Lower leg skin (tissue), 4 donors: ENCODE measurements around the gene C10orf71. TPM values are rescaled to one million over a fixed set of nuclear protein-coding genes. Genes with fewer than 3 reads are reported as not detected.

ENCODE experiments used
- DNase-seq, 2 donors: peaks; one replicate each; pipeline ENCODE4 v3.0.0-alpha.2; 2019; ENCODE audit warnings: low spot score in 2 of 2
- H3K4me3 ChIP-seq: fragments of 200-600 bp; sonication (generic); 2 replicates; pipeline ENCODE4 v1.5.1; 2017; ENCODE audit warnings: mild to moderate bottlenecking, low read depth; ENCODE audit not compliant: poor library complexity, severe bottlenecking
- POLR2A ChIP-seq, 2 donors: fragments of 450-650 bp; IDR thresholded peaks; one replicate each; pipeline ENCODE4 v1.6.1; 2016 to 2017; ENCODE audit warnings: antibody characterized with exemption in 2 of 2, mild to moderate bottlenecking in 1 of 2, moderate library complexity in 1 of 2
- WGBS, 2 donors: methylation state at CpG; one replicate each; pipeline ENCODE4 v1.1.5; 2018; 5-methylcytosine and 5-hydroxymethylcytosine counted together
- intact Hi-C: fragments of 100-400 bp; cut with DNase I; formaldehyde crosslinking; loops from one replicate; pipeline ENCODE4 v1.15.0; 2023; ENCODE audit warnings: low total_unique reads
- total RNA-seq, 4 donors: library from RNA; depleted of rRNA; stranded (reverse); fragments of >200 nt; gene quantifications; one replicate each; pipeline ENCODE4 v1.1.0, GENCODE V29; 2016
- TF ChIP-seq, protein P1 (sequence below), 3 donors: fragments of 450-650 bp; IDR thresholded peaks; one replicate each; pipeline ENCODE4 v1.5.1; 2016; ENCODE audit warnings: antibody characterized with exemption in 3 of 3, mild to moderate bottlenecking in 3 of 3, moderate library complexity in 2 of 3

C10orf71 gene
- total RNA-seq, 4 donors from 2014 or later, result not detected

DNA sequence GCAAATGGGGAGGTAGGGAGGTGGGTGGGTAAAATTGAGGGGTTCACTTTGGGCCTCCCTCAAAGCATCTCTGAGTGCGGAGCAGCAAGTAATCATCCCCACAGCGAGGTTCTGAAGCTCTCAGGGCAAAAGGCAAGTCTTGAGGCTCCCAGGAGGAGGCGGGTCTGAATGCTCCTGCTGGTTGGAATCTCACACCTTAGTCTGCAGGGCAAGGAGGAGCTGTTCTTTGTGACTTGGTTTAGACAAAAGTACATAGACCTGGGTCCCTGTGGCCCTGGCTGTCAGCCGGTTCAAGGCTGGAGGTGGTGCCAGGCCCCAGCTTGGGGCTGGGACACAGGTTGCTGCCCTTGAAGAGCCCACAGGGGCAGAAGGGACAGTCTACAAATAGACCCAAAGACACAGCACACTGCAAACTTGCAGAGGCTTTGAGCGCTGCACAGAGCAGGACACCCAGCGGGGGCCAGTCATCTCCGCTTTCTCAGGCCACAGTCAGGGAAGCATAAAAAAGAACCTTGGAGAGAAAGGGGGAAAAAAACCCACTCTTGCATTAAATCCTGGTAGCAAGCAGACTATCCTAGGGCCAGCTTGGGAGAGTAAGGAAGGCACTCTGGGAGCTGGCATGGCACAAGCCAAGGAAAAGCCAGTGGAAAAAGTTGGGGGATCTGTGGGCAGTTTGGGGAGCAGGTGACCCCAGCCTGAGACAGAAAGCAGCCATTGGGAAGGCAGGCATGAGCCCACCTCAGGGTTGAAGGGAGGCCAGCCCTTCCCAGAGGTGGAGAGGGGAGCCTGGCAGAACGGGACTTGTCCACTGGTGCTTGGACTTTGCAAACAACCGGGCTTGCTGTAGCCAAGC, 926 bp upstream of the C10orf71 start:
- DNase-seq, result no peak
- intact Hi-C loops, result no loop called here
- TF ChIP-seq, protein P1, sequence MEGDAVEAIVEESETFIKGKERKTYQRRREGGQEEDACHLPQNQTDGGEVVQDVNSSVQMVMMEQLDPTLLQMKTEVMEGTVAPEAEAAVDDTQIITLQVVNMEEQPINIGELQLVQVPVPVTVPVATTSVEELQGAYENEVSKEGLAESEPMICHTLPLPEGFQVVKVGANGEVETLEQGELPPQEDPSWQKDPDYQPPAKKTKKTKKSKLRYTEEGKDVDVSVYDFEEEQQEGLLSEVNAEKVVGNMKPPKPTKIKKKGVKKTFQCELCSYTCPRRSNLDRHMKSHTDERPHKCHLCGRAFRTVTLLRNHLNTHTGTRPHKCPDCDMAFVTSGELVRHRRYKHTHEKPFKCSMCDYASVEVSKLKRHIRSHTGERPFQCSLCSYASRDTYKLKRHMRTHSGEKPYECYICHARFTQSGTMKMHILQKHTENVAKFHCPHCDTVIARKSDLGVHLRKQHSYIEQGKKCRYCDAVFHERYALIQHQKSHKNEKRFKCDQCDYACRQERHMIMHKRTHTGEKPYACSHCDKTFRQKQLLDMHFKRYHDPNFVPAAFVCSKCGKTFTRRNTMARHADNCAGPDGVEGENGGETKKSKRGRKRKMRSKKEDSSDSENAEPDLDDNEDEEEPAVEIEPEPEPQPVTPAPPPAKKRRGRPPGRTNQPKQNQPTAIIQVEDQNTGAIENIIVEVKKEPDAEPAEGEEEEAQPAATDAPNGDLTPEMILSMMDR (IDR thresholded peaks at IDR 0.05), result no peak
- TF ChIP-seq POLR2A (IDR thresholded peaks at IDR 0.05), result no peak
- no peak overlapping the region for H3K4me3 ChIP-seq
- WGBS, 2 donors, result 87% methylated on average over 9 of the region's 9 CpGs

DNA sequence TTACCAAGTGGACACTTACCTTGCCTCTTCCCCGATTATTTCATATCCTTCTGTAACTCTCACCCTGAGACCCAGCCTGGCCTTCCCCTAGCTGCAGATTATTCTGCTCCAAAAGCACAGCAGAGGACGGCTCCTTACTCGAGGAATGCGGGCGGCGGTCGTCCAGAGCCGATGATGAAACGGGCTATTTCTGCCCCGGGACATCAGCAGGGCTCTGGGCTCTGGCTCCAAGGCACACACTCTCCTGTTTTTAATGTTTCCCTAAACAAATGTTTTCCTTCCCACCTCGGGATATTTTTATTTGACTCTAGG, 343 bp upstream of the C10orf71 start:
- no peak for DNase-seq
- intact Hi-C loops, result no loop called here
- H3K4me3 ChIP-seq, result no peak overlapping the region
- 32 to 48% methylated on average over 11 of the region's 11 CpGs for WGBS, 2 donors
- TF ChIP-seq, protein P1 (IDR thresholded peaks at IDR 0.05), result no peak
- no peak for TF ChIP-seq POLR2A (IDR thresholded peaks at IDR 0.05)

DNA sequence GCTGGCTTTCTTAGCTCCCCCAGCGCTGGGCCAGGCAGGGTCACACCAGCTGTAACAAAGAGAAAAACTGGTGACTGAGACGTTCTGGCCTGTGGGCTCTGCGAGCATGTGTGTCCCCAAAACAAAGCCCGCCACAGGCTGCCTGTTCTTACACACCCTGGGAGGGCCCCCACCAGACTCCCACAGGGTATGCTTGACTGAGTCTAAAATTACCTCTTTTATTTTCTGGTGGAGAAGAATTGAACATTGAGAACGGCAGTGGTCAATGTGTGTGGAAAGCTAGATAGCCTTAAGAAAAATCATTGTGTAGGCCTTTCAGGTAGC, 808 bp downstream of the C10orf71 start:
- no peak overlapping the region for H3K4me3 ChIP-seq
- intact Hi-C loops, result no loop called here
- no peak for TF ChIP-seq POLR2A (IDR thresholded peaks at IDR 0.05)
- TF ChIP-seq, protein P1 (IDR thresholded peaks at IDR 0.05), result no peak
- WGBS, 2 donors, result 80 to 85% methylated on average over 5 of the region's 5 CpGs
- DNase-seq, result no peak

DNA sequence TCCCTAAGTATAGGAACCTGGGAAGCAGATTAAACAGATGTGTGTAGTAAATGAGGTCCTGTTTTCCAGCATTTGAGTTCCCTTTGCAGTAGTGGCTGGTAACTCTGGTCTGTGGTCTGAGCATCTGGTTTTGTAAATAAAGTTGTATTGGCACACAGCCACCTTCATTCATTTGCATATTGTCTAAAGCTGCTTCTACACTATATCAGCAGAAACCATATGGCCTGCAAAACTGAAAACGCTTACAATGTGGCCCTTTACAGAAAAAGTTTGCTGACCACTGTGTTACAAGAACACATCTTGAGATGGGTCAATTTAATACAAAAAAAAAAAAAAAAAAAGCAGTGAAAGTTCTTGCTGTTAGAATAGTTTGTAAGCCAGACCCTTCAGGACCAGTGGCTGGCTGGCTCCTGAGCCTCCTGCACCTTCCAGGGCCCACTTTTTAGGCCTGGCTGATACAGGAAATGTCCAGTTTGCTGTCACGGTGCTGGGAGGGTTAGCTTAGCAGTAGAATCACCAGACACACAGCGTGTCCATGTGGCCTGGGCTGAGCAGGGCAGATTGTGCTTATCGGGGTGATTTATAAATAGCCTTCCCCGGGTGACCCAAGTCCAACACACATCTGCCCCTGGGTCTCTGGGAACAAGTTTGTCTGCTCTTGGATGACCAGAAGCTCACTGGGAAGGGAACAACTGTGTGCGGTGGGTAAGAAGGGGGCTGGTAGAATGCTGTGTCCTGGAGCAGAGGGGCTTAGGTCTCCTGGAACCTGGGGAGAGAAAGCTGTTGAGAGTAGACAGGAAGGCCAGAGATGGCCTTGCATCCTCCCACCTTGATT, 1.4 kb downstream of the C10orf71 start:
- H3K4me3 ChIP-seq, result no peak overlapping the region
- TF ChIP-seq, protein P1 (IDR thresholded peaks at IDR 0.05), result no peak
- no peak for TF ChIP-seq POLR2A (IDR thresholded peaks at IDR 0.05)
- intact Hi-C loops, result no loop called here
- DNase-seq, result no peak
- 79 to 84% methylated on average over 6 of the region's 6 CpGs for WGBS, 2 donors

DNA sequence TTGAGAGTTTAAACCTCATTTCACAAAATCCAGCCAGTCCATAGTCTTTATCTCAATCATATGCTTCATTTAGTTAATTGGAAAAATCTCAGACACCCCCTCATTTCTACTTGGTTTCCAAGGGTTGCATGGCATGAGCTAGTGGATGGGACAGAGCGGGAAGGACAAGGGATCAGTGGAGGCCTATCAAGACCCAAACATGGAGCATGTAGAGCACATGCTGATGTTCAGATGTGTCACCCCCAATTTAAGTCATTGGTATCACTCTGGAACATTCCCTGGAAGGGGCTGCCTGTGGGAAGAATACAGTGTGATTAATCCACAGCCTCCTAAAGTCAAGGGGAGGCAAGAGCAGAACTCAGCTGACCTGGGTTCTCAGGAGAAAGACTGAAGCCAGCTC, 2.3 kb downstream of the C10orf71 start:
- intact Hi-C loops, result no loop called here
- TF ChIP-seq, protein P1 (IDR thresholded peaks at IDR 0.05), result no peak
- no peak for TF ChIP-seq POLR2A (IDR thresholded peaks at IDR 0.05)
- DNase-seq, result no peak
- 92 to 100% methylated on average over 1 of the region's 1 CpG for whole genome bisulfite sequencing, 2 donors
- no peak overlapping the region for H3K4me3 ChIP-seq
